Measurements from ENCODE around the gene CELF3.
A peak's percentile ranks its signal among the peaks of the same experiment; 100 is the strongest.

CELF3 gene

DNA sequence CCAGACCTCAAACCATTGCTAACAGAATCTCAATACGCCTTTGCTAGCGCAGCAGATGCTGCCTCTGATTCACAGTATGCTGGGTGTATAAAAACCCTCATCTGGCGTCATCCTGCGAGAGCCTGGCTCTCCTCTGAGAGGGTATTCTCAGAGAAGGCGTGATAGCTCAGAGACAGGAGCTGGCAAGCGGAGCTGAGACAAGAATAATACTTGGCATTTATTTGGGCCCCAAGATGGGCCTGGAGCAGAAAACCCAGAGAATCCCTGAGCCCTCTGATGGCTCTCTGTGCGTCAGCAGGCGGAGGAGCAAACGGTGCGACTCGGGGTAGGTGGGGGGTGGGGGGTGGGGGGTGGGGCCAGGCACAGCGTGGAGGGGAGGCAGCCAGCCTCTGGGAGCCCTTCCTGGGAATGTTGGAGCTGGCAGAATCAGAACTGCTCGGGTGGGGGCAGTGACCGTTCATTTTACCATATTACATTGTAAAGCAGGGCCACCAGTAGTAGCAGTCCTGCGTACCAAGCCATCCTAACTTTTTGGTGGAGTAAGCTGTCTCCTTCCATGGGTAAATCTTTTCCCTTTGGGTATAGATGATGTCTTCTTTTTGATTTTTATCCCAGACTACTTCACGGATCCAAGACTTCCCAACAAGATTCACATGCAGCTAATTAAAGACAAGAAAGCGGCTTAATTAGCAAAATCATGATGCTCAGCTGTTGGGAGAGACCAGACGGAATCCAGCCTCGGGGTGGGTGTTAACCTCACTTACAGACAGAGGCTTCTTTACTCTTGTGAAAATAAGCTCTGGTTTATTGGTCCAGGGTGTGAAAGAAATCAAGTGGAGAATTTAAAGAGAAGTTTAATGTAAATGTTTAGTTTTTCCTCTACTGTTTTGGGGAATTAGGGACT, 11.8 kb upstream of the CELF3 start:
- H3K4me3 Mint-ChIP-seq: no peak overlapping the region
- no peak overlapping the region for H3K27ac Mint-ChIP-seq
- peaks cover 32% of the 10 kb centered on the region for H3K27me3 Mint-ChIP-seq
- H3K4me1 Mint-ChIP-seq: no peaks in the 10 kb centered on the region
- no peaks in the 10 kb centered on the region for H3K36me3 Mint-ChIP-seq
- no peaks in the 10 kb centered on the region for H3K9me3 Mint-ChIP-seq

DNA sequence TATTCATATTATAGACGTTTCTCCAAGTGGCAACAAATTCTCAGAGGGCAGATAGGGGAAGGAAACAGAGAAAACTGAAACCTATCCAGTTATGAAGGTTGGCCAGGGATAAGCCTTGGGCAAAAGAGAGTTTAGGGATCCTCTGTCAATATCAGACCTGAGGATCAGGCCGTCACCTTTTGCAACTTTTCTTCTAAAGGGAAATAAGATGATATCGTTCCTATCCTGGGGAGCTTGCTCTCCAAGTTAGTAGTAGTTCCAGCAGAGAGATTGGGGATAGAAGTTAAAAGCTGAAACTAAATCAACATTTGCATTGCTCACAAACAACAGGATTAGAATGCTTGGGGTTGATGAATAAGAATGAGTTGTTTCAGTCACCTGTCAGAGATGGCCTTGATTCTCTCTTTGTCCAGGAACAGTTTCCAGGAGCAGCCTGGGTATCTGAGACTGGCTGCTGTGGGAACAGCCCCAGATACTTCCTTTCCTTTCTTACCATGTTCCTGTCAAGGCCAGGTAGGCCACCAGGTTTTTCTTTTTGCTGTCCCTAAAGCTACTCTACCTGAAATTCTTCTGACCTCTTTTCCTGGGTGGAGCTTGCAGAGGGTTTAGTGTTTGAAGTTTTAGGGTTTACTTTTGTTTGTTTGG, 7.2 kb upstream of the CELF3 start:
- H3K27me3 Mint-ChIP-seq: peaks cover 34% of the 10 kb centered on the region

DNA sequence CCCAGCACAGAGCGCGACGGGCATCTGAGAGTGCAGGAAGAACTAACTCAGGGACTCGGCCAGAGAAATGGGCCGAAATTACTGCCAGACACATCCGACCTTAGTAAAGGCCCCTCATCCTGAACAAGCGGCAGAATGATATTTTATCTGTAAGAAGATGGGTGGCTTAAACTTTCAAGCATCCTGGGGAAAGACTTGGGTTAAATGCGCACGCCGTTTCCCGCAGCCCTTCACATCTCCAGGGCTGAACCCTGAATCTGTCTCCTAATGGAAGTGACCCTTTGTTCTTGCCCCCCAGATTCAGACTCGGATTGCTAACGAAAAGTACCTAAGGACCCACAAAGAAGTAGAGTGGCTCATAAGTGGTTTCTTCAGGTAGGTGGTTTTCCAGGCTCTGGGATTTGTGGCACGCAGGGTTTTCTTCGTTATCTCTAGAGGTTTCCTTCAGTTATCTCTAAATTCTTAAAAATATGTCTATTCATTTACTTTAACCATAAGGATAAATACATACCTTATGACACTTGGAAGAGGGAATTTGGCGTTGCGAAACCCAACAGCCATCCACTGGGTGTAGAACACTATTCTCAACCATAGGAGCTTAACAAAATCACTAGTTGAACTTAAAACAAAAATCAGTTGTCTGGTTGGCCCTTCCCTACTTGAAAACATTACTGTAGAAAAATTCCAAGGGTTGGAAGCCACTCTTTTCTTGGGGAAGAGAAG, 5.3 kb upstream of the CELF3 start:
- Mint-ChIP-seq H3K36me3 (no peaks in the 10 kb centered on the region), H3K27ac (no peak overlapping the region), H3K4me3 (peak overlapping the region; percentile 79), H3K4me1 (peaks cover 29% of the 10 kb centered on the region), H3K27me3 (peaks cover 37% of the 10 kb centered on the region), H3K9me3 (no peaks in the 10 kb centered on the region)

More for the DNA sequence above, 7.2 kb upstream of the CELF3 start:
- Mint-ChIP-seq H3K27ac (no peak overlapping the region), H3K9me3 (no peaks in the 10 kb centered on the region), H3K4me3 (no peak overlapping the region), H3K36me3 (no peaks in the 10 kb centered on the region), H3K4me1 (peaks cover 21% of the 10 kb centered on the region)

DNA sequence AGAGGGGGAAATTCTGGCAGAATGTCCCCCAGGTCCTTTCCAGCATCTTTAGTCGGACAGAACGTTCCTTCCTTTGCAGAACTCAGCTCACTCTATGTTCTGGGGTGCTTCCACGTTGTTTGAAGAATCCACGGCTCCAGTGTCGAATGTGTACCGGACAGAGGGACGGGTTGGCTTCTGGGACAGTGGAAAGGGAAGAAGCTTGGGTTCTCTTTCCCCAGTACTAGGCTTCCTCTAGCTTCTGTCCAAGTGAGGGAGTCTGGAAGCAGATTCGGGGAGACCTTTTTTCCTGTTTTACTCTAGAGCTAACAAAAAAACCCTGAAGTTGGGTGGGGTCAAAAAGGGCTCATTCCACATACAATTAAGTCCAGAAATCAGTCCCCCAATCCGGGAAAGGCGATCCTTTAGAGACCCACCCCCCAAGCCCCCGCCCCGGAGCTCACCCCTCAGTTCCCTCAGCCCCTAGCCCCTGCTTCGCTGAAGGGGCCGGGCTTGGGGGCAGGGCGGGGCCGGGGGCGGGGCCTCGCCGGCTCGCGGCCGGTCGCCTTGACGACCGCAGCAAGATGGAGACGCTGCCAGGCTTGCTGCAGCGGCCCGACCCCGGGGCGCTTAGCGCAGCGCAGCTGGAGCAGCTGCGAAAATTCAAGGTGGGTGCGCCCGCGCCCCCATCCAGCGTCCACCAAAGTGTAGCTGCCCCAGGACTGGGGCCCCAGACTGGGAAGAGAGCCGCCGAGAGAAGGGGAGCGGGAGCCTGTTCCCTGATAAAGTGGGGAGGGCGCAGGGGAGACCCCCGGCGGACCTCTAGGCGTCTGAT, 4.6 kb upstream of the CELF3 start, which contains the start of gene RIIAD1:
TSS of gene RIIAD1 (plus strand) at position 549 of the 814 bp plus-strand sequence. CDS start at position 564, 15 bp downstream.
- H3K9me3 Mint-ChIP-seq: no peaks in the 10 kb centered on the region
- H3K27ac Mint-ChIP-seq: no peak within 1 kb of the TSS
- H3K27me3 Mint-ChIP-seq: peaks cover 38% of the 10 kb centered on the region
- peak within 1 kb of the TSS; percentile 79 for H3K4me3 Mint-ChIP-seq
- H3K36me3 Mint-ChIP-seq: no peaks in the 10 kb centered on the region
- H3K4me1 Mint-ChIP-seq: peaks cover 31% of the 10 kb centered on the region

DNA sequence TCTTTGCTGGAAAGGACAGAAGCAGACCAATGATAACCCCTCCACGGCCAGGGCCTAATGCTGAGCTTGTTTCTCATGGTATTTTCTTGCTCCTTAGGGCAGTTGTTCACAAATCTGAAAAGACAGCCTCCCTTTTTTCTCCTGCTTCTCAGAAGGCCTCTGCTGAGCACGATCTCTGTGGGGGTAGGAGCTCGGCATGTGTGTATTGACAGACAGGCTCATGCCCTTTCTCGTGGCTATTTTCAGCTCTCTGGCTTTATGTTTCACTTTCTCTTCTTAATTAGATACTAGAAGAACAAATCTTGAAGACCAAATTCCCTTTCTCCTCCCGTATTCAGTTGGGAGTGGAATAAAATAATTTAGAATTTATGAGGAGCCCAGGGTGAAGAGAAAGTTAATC, 4.0 kb upstream of the CELF3 start:
- peak overlapping the region; percentile 64 for H3K4me3 Mint-ChIP-seq
- H3K4me1 Mint-ChIP-seq: peaks cover 31% of the 10 kb centered on the region
- H3K36me3 Mint-ChIP-seq: no peaks in the 10 kb centered on the region
- peaks cover 36% of the 10 kb centered on the region for H3K27me3 Mint-ChIP-seq
- H3K27ac Mint-ChIP-seq: no peak overlapping the region
- H3K9me3 Mint-ChIP-seq: no peaks in the 10 kb centered on the region

DNA sequence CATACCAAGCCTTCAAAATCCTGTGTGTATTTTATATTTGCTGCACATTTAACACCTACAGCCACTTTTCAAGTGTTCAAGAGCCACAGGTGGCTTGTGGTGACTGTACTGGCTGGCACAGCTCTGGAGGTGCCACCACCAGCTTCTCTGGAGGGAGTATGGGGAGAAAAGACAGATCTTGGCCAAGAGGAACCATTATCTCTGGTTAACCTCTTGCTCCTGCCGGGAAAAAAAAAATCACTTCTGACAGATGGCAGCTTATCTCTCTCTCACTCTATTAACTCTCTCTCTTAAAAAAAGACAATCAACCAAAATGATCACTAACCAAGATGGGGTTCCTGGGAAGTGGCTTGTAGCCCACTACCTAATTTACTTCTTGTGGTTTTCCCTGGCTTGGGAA, 3.5 kb upstream of the CELF3 start:
- Mint-ChIP-seq H3K4me1 (peaks cover 31% of the 10 kb centered on the region), H3K36me3 (no peaks in the 10 kb centered on the region), H3K9me3 (no peaks in the 10 kb centered on the region), H3K27me3 (peaks cover 36% of the 10 kb centered on the region), H3K27ac (no peak overlapping the region), H3K4me3 (peak overlapping the region; percentile 34)

DNA sequence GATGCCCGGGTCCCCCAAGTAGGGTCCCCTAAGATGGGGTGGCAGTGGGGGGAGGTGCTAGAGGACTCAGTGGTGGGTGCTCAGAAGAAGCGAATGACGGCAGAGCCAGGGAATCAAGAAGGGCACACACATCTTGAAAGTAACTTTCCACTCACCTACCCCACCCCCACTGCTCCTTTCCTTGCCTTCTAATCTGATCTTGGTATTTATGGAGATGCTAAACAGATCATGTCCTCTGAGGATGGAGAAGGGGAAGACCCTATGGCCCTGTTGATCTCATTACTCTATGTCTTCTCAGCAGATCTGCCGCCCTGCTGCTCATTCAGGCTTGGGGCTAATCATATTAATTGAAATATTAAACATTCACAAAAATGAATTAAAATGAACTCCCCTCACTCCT, 2.1 kb upstream of the CELF3 start:
- Mint-ChIP-seq H3K36me3 (no peaks in the 10 kb centered on the region), H3K27ac (no peak overlapping the region), H3K27me3 (peaks cover 38% of the 10 kb centered on the region), H3K4me3 (no peak overlapping the region), H3K9me3 (no peaks in the 10 kb centered on the region), H3K4me1 (peaks cover 31% of the 10 kb centered on the region)

DNA sequence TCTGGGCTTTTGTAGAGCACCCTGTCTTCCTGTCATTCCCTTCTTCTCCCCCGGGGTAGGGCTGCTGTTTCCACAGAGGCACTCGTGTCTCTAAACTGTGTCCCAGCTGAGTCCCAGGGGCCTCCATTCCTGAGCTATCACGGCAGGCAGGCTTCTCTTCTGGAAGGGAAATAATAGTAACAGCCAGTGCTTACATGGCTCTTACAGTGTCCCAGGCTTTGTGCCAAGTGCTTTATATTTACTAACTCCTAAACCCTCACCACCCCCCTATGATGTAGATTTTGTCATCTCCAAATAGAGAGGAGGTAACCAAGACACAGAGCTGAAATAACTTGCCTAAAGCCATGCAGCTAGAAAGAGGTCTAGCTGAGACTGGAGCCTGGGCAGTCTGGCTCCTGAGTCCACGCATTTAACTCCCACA, 1.4 kb upstream of the CELF3 start:
- Mint-ChIP-seq H3K4me1 (peaks cover 31% of the 10 kb centered on the region), H3K36me3 (no peaks in the 10 kb centered on the region), H3K27ac (no peak overlapping the region), H3K9me3 (no peaks in the 10 kb centered on the region), H3K4me3 (no peak overlapping the region), H3K27me3 (peaks cover 38% of the 10 kb centered on the region)

DNA sequence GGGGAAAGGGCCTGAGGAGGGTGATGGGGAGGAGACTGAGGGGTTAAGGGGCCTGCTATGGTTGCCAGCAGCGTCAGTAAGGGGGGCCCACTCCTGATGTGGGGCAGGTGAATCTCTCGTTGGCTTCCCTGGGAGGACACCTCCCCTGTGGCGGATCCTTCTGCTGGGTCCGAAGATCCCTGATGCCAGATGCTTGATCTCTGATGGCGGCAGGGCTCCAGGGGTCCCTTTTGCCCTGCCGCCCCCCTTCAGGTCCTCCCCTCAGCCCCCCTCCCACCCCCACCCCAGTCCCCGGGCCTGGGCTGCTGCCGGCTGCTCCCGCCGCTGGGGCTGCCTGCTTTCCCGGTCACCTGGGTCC, 219 bp downstream of the CELF3 start:
- H3K9me3 Mint-ChIP-seq: no peaks in the 10 kb centered on the region
- H3K27me3 Mint-ChIP-seq: peaks cover 38% of the 10 kb centered on the region
- no peaks in the 10 kb centered on the region for H3K36me3 Mint-ChIP-seq
- no peak overlapping the region for H3K4me3 Mint-ChIP-seq
- no peak overlapping the region for H3K27ac Mint-ChIP-seq
- H3K4me1 Mint-ChIP-seq: peaks cover 22% of the 10 kb centered on the region

DNA sequence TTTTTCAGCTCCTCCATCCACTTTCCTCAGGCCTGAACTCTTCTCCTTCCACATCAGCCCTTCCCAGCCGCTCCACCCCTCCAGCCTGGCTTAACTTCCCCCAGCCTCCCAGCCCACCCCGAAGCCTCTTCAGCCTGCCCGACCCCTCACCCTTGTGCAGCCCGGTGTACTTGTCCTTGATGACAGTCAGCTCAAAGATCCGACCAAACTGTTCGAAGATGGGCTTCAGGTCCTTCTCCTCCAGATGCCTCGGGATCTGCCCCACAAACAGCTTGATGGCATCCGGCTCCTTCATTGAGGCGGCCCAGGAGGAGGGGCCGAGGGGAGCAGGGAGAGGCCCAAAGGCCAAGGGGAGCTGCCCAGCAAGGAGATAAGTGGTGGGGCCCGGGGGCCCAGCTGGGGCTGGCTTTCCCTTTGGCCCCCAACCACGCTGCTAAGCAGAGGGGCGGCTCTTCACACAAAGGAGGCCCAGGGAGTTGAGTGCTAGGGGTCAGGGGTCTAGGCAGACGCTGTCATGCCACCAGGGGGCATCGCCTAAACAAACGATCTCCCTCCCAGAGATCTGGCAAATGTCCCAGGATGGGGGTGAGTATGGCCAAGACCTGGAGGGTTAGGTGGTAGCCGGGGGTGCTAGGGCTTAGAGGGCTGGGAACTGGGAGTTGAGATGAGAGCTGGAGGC, 738 bp downstream of the CELF3 start:
- no peaks in the 10 kb centered on the region for H3K9me3 Mint-ChIP-seq
- H3K27me3 Mint-ChIP-seq: peaks cover 37% of the 10 kb centered on the region
- peaks cover 19% of the 10 kb centered on the region for H3K4me1 Mint-ChIP-seq
- no peak overlapping the region for H3K27ac Mint-ChIP-seq
- H3K4me3 Mint-ChIP-seq: no peak overlapping the region
- no peaks in the 10 kb centered on the region for H3K36me3 Mint-ChIP-seq

DNA sequence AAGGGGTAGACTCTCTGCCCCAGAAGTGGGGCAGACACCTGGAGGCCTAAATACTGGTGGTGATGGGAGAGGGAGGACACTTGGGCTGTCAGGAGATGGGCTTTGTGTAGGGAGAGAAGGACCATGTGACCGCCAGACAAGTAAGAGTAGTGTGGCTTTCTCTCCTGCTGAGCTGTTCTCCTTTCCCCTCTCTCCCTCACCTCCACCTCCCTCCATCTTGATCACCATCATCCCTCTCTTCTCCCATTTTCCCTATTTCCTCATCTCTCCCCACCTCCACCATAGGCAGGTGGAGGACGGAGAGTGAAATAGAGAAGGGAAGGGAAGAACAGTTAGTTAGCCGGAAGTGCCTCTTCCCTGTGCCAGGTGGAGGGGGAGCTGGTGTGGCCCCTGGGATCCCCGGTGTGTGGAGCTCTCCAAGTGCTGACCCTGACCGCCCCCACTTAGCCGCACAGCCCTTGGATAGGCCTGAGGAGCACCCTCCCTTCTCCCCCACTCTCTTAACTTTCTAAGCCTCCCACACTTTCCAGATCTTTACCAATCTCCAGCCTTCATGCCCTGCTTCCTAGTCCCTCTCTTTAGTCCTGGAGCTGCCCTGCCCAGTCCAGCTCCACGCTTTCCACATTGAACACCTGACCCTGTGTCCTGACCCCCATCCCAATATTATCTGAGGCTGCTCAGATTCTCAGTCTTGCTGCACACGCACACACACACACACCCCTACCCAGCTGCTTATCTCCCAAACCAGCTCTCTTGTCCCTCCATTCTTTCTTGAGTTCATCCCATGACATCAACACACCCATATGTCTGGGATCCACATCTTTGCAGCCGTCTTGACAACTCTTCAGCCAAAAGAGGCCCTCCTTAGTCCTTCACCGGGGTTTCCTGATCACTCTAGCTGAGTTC, 1.5 kb downstream of the CELF3 start:
- Mint-ChIP-seq H3K36me3 (no peaks in the 10 kb centered on the region), H3K27ac (peak overlapping the region; percentile 64), H3K4me1 (peaks cover 11% of the 10 kb centered on the region), H3K4me3 (no peak overlapping the region), H3K9me3 (no peaks in the 10 kb centered on the region), H3K27me3 (peaks cover 35% of the 10 kb centered on the region)

DNA sequence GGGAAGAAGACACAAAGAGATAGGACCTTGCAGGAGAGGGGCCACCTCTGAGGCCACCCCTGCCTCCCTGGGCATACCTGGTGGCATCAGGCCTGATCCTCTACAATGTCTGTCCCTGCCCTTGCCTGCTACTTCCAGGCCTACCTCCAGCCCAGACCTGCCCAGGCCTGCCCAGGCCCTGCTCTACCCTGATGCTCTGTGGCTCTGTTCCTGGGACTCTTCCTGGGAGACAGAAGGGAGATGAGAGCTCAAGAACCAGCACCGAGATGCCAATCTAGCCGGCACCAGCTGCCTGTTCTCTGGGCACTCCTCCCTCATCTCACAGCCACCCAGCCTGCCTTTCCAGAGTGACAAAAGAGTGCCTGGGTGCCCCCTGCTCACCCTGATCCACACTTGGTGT, 2.7 kb downstream of the CELF3 start:
- Mint-ChIP-seq H3K27ac (no peak overlapping the region), H3K9me3 (no peaks in the 10 kb centered on the region), H3K4me1 (peaks cover 10% of the 10 kb centered on the region), H3K27me3 (peaks cover 28% of the 10 kb centered on the region), H3K4me3 (no peak overlapping the region), H3K36me3 (no peaks in the 10 kb centered on the region)

DNA sequence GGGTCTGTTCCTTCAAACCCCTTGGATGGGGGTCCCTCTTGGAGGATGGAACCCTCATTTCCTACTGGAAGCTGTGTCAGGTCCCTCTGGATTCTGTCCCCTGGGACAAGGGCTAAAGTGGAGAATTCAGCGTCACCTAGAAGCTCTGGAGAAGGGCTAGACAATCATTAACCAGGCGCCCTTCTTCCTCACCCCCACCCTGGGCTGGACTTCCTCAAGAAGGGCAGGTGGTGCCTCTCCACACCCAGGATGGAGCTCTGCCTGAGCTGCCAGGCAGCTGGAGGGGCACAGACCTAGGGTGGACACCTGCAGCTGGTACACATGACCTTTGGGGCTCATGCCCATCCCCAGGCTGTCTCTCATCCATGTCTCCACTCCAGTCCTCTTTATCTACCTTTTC, 3.6 kb downstream of the CELF3 start:
- Mint-ChIP-seq H3K27ac (no peak overlapping the region), H3K4me1 (peaks cover 10% of the 10 kb centered on the region), H3K4me3 (no peak overlapping the region), H3K27me3 (peaks cover 24% of the 10 kb centered on the region), H3K36me3 (no peaks in the 10 kb centered on the region), H3K9me3 (no peaks in the 10 kb centered on the region)

DNA sequence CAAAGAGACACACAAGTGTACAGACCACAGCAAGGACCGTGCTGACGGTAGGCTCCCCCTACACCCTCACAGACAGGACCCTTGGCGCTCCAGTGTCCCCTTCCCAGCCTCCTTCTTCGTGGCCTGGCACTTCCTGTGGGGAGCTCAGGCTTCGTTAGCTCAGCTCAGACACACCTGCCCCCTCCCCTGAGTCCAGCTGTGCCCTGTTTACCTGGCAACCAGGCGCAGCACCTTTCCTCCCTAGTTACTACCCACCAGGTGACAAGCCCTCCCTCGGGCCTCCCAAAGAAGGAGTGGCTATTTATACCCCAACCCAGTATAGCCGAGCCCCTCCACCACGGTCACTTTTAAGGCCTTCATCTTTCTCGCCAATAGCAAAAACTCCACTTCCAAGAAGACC, 4.7 kb downstream of the CELF3 start:
- no peaks in the 10 kb centered on the region for H3K36me3 Mint-ChIP-seq
- no peak overlapping the region for H3K27ac Mint-ChIP-seq
- no peaks in the 10 kb centered on the region for H3K9me3 Mint-ChIP-seq
- H3K27me3 Mint-ChIP-seq: peaks cover 17% of the 10 kb centered on the region
- H3K4me1 Mint-ChIP-seq: peaks cover 2% of the 10 kb centered on the region
- H3K4me3 Mint-ChIP-seq: no peak overlapping the region
